GM21737 (cell line): ENCODE results near the gene ACTR3.
"Not testable (repeated sequence)": the region's sequence is repeated elsewhere in the genome, so short reads cannot be mapped to it uniquely, and the experiment has no call there.

ENCODE experiments used
- ATAC-seq: cut with Tn5 transposase; IDR thresholded peaks from one replicate; pipeline ENCODE4 v1.9.1; 2021; ENCODE audit warnings: mild to moderate bottlenecking, moderate library complexity; ENCODE audit not compliant: unreplicated experiment

The ACTR3 gene

DNA sequence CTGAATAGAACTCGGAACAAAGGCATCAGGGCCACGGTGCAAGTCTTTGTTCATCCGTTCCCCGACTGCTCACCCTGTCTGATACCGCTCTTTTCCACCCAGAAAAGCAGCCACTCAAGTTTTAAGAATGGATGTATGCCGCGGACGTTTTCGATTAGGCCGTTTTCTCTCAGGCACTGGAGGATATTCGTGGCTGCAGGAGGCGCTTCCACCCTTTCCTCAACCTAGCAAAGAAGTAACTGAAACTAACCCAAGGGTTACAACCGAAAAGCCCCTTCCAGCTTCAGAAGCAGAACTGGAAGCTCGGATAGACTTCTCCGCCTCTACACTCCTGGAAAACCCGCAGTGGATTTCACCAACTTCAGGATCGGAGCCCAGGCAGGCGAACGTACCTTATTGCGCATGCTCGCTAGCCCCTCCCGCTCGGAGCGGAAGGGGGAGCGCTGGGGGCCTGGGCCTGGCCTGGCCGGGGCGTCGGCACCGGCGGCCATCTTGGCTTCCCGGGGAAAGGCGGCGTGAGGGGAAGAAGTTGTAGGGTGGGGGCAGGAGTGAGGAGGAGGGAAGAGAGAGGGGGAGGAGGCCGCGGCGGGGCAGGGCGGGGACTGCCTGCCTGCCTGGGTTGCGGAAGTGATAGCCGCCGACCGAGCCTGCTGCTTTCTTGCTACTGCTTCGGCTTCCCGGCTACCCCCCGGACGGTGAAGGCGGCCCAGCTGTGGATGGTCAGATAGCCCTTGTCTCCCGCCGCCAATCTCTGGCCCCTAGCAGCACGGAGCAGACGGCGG is at the start of gene ACTR3:
ACTR3 (plus strand) TSS at position 619 of the 782 bp plus-strand sequence. CDS start 191 bp downstream, outside the sequence.
- ATAC-seq, result peak; percentile 60

DNA sequence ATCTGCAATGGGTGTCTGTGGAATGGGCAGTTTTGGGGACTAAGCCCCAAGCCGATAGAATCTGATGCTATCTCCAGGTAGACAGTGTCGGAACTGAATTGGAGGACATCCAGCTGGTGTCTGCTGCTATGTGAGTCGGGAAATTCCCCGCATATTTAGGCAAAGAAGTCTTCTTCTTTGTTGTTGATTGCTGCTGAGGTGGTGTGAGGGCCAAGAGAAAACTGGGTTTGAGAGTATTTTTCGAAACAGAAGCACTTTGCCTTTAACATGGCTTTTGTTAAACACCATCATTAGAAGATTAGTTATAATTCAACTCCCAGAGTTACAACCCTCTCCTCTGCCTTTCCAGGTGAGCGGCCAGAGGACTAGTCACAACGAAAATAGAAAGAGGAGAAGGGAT is 49.4 kb upstream of the ACTR3 start:
- no peak for ATAC-seq

DNA sequence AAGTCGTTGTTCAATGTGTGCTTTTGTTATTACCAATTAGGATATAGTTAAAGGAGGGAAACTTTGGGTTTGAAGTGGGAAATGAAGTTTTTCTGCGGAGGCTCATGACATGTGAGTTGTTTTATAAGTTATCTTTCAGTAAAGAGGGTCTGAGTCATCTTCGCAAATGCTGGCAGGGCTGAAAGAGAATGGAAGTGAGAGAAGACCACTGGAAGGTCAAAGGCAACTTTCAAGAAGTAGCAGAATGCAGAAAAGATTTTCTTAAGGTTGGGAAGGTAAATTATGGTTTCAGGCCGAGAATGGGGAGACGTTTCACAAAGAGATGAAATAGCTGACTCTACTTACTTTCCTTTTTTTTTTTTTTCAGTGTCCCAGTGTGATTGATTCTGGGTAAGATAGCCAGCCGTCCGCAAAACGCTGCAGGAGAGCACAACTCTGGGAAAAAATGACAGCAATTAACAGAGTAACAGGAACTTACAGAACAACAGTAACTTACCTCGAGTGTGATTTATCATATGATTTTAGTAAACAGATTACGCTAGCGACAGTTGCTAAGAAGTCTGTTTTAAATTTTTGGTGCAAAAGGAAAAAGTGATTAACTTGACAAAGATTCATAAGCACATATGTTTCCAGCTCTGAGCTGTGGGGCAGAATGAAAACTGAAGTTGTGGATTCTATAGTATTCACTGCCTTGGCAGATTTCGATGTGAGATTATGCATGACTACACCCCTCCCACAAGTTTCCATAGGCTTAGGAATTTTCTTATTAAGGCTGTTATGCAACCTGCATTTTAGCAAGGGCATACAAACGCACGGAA is 46.8 kb upstream of the ACTR3 start:
- no peak for ATAC-seq

DNA sequence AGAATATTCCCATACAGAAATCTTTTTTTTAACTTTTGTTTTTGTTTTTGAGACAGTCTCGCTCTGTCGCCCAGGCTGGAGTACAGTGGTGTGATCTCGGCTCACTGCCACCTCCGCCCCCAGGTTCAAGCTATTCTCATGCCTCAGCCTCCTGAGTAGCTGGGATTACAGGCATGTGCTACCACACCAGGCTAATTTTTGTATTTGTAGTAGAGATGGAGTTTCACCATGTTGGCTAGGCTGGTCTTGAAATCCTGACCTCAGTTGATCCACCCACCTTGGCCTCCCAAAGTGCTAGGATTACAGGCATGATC is 46.2 kb upstream of the ACTR3 start:
- not testable (repeated sequence) for ATAC-seq

GRCh38 chr2:113845261-113845660 is 44.6 kb upstream of the ACTR3 start:
- no peak for ATAC-seq

DNA sequence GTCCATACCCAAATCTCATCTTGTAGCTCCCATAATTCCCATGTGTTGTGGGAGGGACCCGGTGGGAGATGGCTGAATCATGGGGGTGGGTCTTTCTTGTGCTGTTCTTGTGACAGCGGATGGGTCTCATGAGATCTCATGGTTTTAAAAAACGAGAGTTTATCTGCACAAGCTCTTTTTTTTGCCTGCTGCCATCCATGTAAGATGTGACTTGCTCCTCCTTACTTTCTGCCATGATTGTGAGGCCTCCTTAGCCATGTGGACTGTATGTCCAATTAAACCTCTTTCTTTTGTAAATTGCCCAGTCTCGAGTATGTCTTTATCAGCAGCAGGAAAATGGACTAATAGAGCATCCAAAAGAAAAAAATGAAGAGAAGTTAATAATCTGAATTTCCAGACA is 44.1 kb upstream of the ACTR3 start:
- not testable (repeated sequence) for ATAC-seq

- no peak for ATAC-seq
These were observed 43.5 kb upstream of the ACTR3 start for GRCh38 chr2:113846429-113846828.

DNA sequence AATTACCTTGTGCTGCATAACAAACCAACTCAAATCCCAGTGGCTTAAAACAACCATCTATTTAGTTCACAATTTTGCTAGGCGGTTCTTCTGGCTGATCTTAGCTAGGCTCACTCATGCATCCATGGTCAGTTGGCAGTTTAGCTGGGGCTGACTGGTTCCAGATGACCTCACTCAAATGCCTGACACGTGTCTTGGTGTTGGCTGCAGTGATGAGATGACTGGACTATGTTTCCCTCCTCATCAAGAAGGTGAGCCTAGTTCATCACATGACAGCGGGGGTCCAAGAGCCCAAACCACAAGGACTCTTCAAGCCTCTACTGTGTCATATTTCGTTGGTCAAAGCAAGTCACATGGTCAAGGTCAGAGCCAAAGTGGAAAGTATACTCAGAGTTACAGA is 42.7 kb upstream of the ACTR3 start:
- ATAC-seq, result no peak

- no peak for ATAC-seq
These were observed 41.0 kb upstream of the ACTR3 start for GRCh38 chr2:113848758-113849415.

GRCh38 chr2:113850687-113851086 is 39.2 kb upstream of the ACTR3 start:
- ATAC-seq, result no peak

DNA sequence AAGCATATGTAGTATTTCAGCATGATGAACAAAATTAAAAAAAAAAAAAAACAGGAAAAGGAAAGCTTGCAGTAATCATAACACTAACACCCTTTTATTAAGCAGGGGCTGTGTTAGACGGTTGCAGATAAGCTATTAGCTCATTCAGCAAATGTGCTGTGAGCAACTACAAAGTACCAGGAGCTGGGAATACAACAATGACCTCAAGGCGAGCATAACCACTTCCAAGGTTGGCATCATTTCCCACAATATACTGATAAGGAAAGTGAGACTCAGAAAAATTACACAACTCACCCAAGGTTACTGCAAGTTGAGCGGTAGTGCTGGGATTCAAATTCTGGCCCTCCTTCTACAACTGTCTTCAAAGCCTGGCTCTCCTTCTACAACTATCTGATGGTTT is 38.2 kb upstream of the ACTR3 start:
- no peak for ATAC-seq

- no peak for ATAC-seq
These were observed 35.7 kb upstream of the ACTR3 start for GRCh38 chr2:113854208-113854607.

DNA sequence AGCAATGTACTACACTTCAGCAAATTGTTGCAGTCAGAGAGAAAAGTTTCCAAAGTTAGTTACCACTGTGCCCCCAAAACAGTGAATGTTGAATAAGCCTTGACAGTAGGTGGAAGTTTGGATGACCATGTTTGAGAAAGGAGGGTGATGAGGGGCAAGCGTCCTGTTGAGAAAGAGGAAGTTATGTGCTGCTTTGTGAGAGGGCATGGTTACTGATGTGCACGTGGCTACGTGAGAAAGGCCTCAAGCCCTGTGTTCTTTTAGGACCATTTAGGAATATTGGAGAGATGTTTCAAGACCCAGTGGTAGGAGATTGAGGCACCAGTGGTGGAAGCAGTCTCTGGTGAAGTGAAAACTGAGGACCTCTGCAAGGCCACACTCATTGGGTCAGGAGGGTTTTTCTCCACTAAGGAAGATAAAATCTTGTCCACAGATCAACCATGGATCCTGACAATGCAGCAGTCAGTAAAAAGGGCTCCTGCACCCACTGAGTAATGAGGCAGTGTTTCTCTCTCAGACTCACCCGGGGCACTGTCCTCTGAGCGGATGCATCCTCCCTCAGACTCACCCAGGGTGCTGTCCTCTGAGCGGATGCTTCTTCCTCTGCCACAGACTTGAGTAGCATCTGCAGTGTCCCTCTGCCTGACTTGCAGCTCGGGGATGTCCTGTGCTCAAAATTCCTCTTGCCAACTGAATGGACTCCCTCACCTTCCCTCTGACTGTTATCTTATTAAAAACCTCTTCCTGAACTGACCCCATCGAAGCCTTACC is 34.7 kb upstream of the ACTR3 start:
- ATAC-seq, result no peak

GRCh38 chr2:113857464-113857863 is 32.4 kb upstream of the ACTR3 start:
- no peak for ATAC-seq

- no peak for ATAC-seq
These were observed 31.1 kb upstream of the ACTR3 start for GRCh38 chr2:113858764-113859163.

DNA sequence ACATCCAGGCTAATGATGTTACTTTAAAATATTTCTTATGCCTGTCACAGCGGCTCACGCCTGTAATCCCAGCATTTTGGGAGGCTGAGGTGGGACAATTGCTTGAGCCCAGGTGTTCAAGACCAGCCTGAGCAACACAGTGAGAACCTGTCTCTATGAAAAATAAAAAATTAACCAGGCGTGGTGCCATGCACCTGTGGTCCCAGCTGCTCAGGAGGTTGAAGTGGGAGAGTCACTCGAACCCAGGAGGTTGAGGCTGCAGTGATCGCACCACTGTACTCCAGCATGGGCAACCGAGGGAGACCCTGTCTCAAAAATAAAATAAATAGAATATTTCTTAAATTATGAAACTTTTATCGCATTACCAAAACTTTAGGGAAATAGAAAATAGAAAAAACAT is 28.1 kb upstream of the ACTR3 start:
- peak; percentile 41 for ATAC-seq

DNA sequence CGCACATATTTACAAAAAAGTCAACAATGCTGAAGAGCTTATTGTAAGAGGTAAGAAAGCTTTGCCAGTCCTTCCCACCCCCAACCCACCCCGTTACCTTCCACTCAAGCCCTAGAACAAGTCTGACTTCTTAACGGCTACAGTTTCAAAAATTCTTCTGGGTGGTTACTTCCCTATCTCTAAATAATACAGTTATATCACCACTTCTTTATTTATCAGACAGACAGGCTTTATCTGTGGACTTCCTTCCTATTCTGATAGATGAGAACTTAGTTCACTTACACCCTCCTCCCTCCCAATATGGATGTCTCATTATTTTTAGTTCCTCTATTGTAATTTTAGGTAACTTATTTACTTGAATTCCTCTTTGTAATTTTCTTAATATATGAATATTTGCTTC is 26.7 kb upstream of the ACTR3 start:
- ATAC-seq, result no peak

- ATAC-seq, result no peak
These were observed 22.3 kb upstream of the ACTR3 start for GRCh38 chr2:113867571-113867970.

GRCh38 chr2:113869253-113869652 is 20.6 kb upstream of the ACTR3 start:
- no peak for ATAC-seq

- no peak for ATAC-seq
These were observed 17.7 kb upstream of the ACTR3 start for GRCh38 chr2:113872201-113872600.

DNA sequence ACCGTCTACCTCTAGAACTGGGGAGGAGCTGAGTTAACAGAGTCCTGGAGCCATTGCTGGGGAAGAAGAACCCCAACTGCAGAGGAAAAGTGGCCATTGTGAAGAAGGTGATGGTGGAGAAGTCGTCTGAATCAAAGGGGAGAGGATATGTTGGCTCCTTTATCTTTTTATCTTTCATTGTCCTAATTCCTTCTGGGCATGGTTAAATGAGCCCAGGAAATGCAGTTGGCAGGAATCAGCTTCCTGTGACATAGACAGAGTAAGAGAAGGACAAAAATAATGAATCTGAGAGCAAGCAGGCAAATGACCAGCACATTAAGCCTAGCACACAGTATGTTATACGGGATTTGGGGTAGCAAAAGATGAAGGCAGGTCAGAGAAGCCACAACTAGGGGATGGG is 16.0 kb upstream of the ACTR3 start:
- no peak for ATAC-seq
